Measurements from ENCODE around the gene TRAIP. TPM values are rescaled to one million over a fixed set of nuclear protein-coding genes. Genes with fewer than 3 reads are reported as not detected.

The TRAIP gene, protein sequence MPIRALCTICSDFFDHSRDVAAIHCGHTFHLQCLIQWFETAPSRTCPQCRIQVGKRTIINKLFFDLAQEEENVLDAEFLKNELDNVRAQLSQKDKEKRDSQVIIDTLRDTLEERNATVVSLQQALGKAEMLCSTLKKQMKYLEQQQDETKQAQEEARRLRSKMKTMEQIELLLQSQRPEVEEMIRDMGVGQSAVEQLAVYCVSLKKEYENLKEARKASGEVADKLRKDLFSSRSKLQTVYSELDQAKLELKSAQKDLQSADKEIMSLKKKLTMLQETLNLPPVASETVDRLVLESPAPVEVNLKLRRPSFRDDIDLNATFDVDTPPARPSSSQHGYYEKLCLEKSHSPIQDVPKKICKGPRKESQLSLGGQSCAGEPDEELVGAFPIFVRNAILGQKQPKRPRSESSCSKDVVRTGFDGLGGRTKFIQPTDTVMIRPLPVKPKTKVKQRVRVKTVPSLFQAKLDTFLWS
- total RNA-seq, result 1.2 and 4.4 TPM in 2 replicates

DNA sequence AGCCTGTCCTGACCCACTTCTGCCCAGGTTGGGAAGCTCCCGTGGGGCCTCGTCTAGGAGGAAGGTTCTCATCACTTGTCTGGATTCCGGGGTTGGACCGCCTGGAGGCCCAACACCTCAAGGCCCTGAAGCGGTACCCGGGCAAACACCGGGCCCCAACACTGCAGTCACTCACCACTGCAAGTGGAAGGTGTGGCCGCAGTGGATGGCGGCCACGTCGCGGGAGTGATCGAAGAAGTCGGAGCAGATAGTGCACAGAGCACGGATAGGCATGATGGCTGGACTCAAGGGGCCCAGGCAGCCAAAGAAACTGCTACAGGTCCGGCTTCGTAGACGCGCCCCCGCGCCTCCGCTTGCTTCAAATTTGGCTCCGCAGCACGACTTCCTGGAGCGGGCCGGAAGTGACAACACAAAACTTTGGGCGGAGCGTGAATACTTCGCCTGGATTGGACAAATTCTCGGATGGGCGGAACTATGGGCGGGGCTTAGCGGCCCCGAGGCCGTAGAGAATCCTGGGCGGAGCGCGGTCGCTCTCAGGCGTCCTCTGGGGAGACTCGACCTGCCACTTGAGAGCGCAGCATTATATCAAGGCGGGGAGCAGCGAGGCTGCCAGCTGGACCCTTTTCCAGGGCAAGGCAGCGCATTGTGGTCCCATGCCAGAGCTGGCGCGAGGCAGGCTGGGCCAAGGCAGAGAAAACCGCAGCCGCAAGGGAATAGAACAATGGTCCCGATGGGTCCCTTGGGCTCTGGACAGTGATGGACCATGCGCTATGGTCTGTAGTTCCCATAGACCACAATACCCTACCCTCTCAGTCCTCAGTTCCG lies at the start of gene TRAIP:
Gene TRAIP (minus strand): TSS at position 384 of the 825 bp plus-strand sequence. CDS start 111 bp downstream, at position 273.

DNA sequence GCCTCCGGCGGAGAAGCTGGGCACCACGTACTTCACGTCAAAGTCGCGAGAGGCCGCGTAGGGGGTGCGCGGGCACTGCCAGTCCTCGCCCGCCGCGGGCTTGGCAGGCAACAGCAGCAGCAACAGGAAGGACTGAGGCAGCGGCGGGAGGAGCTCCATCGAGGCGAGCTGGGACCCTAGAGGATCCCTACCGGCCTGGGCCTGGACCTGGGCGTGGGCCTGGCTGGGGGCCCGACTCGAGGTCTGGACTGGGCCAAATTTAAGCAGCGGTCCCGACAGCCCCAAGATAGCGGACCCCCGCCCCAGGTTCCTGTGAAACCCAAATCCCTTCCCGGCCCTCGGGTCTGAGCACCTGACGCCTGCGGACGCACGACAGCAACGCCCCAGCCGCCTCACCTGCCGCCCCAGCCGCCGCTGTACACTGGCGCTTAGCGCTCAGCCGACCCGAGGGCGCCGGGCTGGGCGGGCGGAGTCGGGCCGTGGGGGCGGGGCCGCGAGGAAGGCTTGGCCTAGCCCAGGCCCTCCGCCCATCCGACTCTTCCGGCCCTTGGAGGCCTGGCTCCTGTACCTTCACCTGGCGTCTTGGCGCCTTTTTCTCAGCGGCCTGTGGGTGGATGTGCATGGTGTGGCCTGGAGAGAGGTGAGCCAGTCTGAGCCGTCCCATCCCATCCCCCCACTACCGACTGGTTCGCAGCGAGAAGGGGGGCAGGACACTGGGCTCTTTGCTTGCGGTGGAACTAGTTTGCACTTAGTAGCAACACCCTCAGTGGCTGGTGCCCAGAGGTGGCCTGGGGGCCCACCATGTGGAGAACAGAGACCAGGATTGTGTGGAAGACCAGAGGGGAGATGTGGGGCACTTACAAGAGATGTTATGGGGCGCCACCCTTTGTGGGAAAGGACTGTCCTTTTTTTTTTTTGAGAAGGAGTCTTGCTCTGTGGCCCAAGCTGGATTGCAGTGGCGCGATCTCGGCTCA lies 47.4 kb upstream of the TRAIP start, which contains the start of gene MST1R:
Gene MST1R (minus strand): TSS at position 423 of the 974 bp plus-strand sequence. CDS start 264 bp downstream, at position 159.

DNA sequence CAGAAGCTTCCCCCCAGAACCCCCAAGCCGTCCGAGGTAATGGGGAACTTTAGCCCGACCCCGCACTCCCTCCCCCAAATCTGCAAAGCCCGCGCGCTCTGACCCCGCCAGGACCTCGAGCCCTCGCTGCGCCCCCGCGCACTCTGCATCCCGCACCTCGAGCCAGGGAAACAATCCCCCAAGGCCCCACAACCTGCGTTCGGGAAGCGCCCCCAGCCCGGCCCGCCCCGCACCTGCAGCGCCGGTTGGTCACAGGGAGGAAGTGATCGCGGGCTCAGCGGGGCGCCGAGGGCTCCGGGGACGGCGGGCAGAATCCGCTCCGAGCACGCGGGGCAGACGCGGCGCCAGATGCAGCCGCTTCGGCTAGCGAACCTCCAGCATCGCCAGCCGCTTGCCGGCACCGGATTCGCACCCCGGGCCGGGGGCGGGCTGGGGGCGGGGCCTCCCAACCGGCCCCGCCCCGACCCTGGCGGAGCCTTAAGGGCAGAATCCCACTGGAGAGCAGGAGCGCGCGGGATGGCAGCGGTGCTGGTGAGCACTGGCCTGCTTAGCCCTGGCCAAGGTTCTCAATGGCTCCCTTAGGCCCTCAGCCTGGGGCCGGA lies 13.3 kb upstream of the TRAIP start, which contains the start of gene CAMKV:
Gene CAMKV (minus strand): TSS at position 382 of the 602 bp plus-strand sequence. CDS start 7,518 bp downstream, outside the sequence.

DNA sequence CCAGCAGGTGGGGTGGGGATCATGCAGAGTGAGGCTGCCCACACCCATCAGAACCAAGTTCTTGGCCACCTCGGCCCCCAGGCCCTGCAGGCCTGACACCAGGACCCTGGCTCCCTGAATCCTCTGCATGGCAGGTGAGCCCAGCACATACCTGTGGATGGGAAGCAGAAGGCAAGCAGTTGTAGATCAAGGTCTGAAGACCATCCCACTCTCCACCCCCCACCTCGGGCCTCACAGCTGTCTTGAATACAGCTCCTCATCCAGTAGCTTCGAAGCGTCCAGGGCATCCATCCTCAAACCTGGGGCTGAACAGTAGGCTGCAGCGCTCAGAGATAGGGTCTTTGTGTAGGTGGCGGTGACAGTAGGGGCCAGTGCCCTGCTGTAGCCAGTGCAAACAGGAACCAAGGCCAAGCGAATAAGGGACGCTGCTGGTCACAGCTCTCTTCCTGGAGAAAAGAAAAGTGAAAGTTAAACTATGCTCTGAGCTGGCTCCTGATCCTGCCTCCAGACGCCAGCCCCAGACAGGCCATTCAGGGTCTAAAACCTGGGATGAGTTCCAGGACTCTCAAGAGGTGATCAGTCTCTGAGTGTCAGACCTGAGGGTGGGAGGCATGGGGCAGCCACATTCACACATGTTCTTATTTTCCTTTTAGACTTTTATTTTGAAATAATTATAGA lies 42.7 kb downstream of the TRAIP start, which contains the start of gene UBA7:
Gene UBA7 (minus strand): TSS at position 457 of the 678 bp plus-strand sequence. CDS start 166 bp downstream, at position 291.

DNA sequence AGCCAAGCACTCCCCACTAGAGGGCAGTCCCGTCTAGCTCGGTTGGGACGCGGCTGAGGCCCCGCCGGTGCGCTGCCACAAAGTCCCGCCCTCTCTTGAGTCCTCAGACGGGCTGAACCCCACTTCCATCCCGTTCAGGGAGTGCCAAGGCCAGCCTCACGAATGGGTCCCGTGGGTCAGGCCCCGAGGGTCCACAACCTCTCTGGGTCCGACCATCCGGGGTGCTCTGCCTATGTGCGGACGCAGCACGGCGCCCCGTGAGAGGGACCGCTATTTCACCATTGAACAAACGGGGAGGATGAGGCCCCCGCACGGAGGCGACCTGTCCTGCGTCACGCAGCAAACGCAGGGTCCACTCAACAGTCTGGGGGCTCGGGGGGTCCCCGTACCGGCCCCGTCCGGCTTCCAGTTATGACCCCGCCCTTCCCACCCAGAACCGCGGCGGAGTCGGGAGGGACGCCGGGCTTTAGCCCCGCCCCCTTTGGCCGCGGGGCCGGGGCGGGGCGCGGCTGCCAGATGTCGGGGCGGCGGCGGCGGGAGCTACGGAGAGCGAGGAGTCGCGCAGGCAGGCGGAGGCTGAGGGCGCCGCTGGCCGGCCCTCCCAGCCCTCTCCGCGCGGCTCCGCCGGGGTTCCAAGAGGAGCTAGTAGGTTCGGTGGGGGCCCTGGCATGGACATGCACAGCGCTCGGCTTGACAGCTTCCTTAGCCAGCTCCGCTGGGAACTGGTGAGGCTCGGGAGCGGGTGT lies 53.5 kb downstream of the TRAIP start, which contains the start of gene INKA1:
Gene INKA1 (plus strand): TSS at position 543 of the 746 bp plus-strand sequence. CDS start 132 bp downstream, at position 675.

DNA sequence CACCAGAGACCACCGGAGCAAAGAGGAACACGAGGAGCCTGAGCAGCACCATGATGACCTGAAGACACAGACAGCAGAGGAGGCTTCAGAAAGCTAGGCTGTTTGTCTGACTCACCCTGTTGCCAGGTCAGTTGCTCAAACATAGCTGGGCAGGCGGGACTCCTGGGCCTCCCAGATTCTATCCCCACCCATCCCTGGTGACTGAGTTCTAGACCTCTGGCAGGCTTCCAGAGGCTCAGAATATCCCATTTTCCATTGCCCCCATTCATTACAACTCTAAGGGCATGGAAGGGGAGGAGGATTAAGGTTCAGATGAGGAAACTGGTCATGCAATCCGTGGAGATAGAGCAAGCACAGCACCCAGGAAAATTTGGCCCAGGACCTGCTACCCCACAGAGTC lies 56.6 kb downstream of the TRAIP start, which contains the start of gene CDHR4:
Gene CDHR4 (minus strand): TSS at position 113 of the 400 bp plus-strand sequence. CDS start 61 bp downstream, at position 52.

DNA sequence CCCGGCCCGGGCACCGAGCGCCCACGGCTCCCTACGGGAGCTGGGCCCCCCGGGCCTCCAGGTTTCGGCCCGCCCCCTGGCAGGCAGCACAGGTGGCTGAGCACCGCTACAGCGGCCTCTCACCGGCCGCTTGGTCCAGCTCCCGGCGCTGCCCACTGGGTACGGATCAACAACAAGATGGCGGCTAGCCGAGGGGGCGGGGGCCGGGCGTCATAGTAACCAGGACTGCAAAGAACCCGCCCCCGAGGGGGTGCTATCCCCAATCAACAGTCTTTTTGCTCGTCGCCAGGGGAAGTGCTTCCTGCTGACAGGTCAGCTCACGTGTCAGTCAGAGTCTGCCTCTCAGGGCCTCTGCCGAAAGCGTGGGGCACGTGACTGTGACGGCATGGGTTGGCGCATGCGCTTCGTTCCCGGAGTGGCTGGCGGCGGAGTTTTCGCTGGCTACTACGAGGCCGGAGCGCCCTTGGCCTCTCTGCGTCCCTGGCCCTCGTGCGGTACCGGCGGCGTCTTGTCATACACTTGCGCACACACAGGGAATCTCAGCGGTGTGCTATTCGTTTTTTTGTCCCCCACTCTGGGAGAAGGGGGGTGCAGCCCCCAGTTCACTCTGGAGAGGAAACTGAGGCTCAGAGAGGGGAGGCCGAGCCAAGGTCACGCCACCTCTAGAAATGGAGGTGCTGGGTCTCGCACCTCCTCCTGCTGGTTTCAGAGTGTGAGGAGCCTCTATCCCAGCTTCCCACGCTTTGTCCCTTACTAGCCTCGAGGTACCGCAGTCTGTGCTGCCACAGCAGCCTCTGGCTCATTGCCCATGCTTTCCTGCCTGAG lies 69.8 kb downstream of the TRAIP start, which contains the start of gene IP6K1:
Gene IP6K1 (minus strand): TSS at position 186 of the 825 bp plus-strand sequence. CDS start 38,502 bp downstream, outside the sequence.

Other genes starting within 250 kb of the TRAIP start
- 134 and 165 TPM in 2 replicates for gene APEH, start 182.2 kb downstream of the TRAIP start, total RNA-seq
- gene MST1, start 167.1 kb downstream of the TRAIP start, total RNA-seq, result 6.5 and 10.4 TPM in 2 replicates
- 26.2 and 35.1 TPM in 2 replicates for gene RNF123, start 167.0 kb downstream of the TRAIP start, total RNA-seq
- 0.29 and 1.8 TPM in 2 replicates for gene AMIGO3, start 136.9 kb downstream of the TRAIP start, total RNA-seq
- 22.0 and 30.5 TPM in 2 replicates for gene GMPPB, start 132.6 kb downstream of the TRAIP start, total RNA-seq
- gene IP6K1, start 70.0 kb downstream of the TRAIP start, total RNA-seq, result 31.4 and 46.3 TPM in 2 replicates
- 0.33 TPM in 1 of 2 replicates, not detected in the other for gene CDHR4, start 56.7 kb downstream of the TRAIP start, total RNA-seq
- 9.3 and 10.5 TPM in 2 replicates for gene INKA1, start 53.3 kb downstream of the TRAIP start, total RNA-seq
- 46.7 and 92.1 TPM in 2 replicates for gene UBA7, start 42.6 kb downstream of the TRAIP start, total RNA-seq
- not detected in 2 replicates for gene CAMKV, start 13.3 kb upstream of the TRAIP start, total RNA-seq
- 1.7 and 1.9 TPM in 2 replicates for gene MST1R, start 47.3 kb upstream of the TRAIP start, total RNA-seq
- gene MON1A, start 73.2 kb upstream of the TRAIP start, total RNA-seq, result 14.1 and 19.2 TPM in 2 replicates
- gene RBM6, start 83.6 kb upstream of the TRAIP start, total RNA-seq, result 38.2 and 64.1 TPM in 2 replicates
- gene RBM5, start 232.4 kb upstream of the TRAIP start, total RNA-seq, result 126 and 184 TPM in 2 replicates

All from smooth muscle cell of trachea (primary cell).